Natural killer cell (primary cell): ENCODE data around the gene METRNL. TPM values are rescaled to one million over a fixed set of nuclear protein-coding genes. Genes with fewer than 3 reads are reported as not detected.

ENCODE experiments used
- ATAC-seq, 3 donors: fragments of 150-1000 bp in 2 of 3; fragments of 200-7000 bp in 1 of 3; cut with Tn5 transposase; 1 replicate in 1 of 3; 2 replicates in 2 of 3; pipeline ENCODE4 v1.10.0; 2021; ENCODE audit warnings: mild to moderate bottlenecking in 2 of 3, moderate library complexity in 2 of 3
- DNase-seq, 2 donors: peaks; one replicate each; pipeline versions ENCODE4 v3.0.0 to v3.0.0-alpha.2; 2013 to 2021; ENCODE audit warnings: mixed read lengths in 1 of 2
- H3K27ac ChIP-seq: one replicate; pipeline ENCODE4 v1.5.1; 2013; ENCODE audit warnings: mild to moderate bottlenecking, low read length
- H3K27me3 ChIP-seq: one replicate; pipeline ENCODE4 v1.6.1; 2013; ENCODE audit warnings: low read length; ENCODE audit not compliant: control insufficient read depth, insufficient read depth
- H3K36me3 ChIP-seq: one replicate; pipeline ENCODE4 v1.6.1; 2013; ENCODE audit warnings: low read length; ENCODE audit not compliant: control insufficient read depth, insufficient read depth
- H3K4me1 ChIP-seq: one replicate; pipeline ENCODE4 v1.6.1; 2013; ENCODE audit warnings: low read length; ENCODE audit not compliant: control insufficient read depth, insufficient read depth
- H3K4me3 ChIP-seq: one replicate; pipeline ENCODE4 v1.5.1; 2013; ENCODE audit warnings: low read length
- H3K9me3 ChIP-seq: one replicate; pipeline ENCODE4 v1.6.1; 2013; ENCODE audit warnings: low read length; ENCODE audit not compliant: control insufficient read depth, insufficient read depth
- H3K27ac Mint-ChIP-seq, 2 donors: one replicate each; pipeline ENCODE4 v1.8.0; 2022; ENCODE audit warnings: mild to moderate bottlenecking in 2 of 2, mixed read lengths in 2 of 2, moderate library complexity in 1 of 2
- H3K27me3 Mint-ChIP-seq, 2 donors: one replicate each; pipeline ENCODE4 v1.8.0; 2022; ENCODE audit warnings: low read depth in 2 of 2, mixed read lengths in 2 of 2
- H3K36me3 Mint-ChIP-seq: one replicate; pipeline ENCODE4 v1.8.0; 2022; ENCODE audit warnings: mixed read lengths
- H3K4me1 Mint-ChIP-seq, 2 donors: one replicate each; pipeline ENCODE4 v1.8.0; 2022; ENCODE audit warnings: mixed read lengths in 2 of 2
- H3K4me3 Mint-ChIP-seq: one replicate; pipeline ENCODE4 v1.8.0; 2022; ENCODE audit warnings: mild to moderate bottlenecking, moderate library complexity, mixed read lengths
- H3K9me3 Mint-ChIP-seq, 2 donors: one replicate each; pipeline ENCODE4 v1.8.0; 2022; ENCODE audit warnings: mixed read lengths in 2 of 2
- CTCF ChIP-seq: fragments of 200-600 bp; IDR thresholded peaks from one replicate; pipeline ENCODE4 v1.8.0; 2022; ENCODE audit warnings: antibody characterized with exemption
- WGBS: methylation state at CpG from one replicate; pipeline ENCODE4 v1.1.7; 2013; ENCODE audit warnings: missing lambda C conversion rate; ENCODE audit not compliant: insufficient coverage; 5-methylcytosine and 5-hydroxymethylcytosine counted together
- intact Hi-C: fragments of 100-400 bp; cut with micrococcal nuclease; formaldehyde crosslinking; loops from one replicate; pipeline ENCODE4 v1.14.2; 2022
- total RNA-seq, 4 donors: library from RNA; stranded (reverse); fragments of 120-200 nt in 1 of 4; gene quantifications; one replicate each; pipeline versions ENCODE4 v1.2.3 to v1.2.4, GENCODE V29; 2013 to 2022

METRNL gene
- total RNA-seq, 3 donors from 2014 or later (not counting 1 experiment from before 2014, with no cell fraction given) = 227 to 390 (median 325) TPM

- peaks cover 16 to 18% of the 10 kb centered on the region in 2 donors for H3K4me1 Mint-ChIP-seq
- no peaks in the 10 kb centered on the region for H3K36me3 Mint-ChIP-seq
- H3K36me3 ChIP-seq = no peaks in the 10 kb centered on the region
- H3K27ac Mint-ChIP-seq = no peak overlapping the region
- peaks cover 31% of the 10 kb centered on the region for H3K4me1 ChIP-seq
- DNase-seq (no peak), ATAC-seq (no peak)
- no peak overlapping the region for H3K4me3 Mint-ChIP-seq
- no peak overlapping the region for H3K4me3 ChIP-seq
- TF ChIP-seq CTCF = no peak
- no peak overlapping the region for H3K27ac ChIP-seq
- intact Hi-C loops = no loop called here
- no peaks in the 10 kb centered on the region for H3K9me3 ChIP-seq
- H3K9me3 Mint-ChIP-seq = no peaks in the 10 kb centered on the region
- WGBS = 87% methylated on average over 20 of the region's 21 CpGs
- peaks cover 2% of the 10 kb centered on the region for H3K27me3 ChIP-seq
- H3K27me3 Mint-ChIP-seq = no peaks in the 10 kb centered on the region
Observed at GRCh38 chr17:83075270-83075880, 4.0 kb upstream of the METRNL start.

GRCh38 chr17:83076938-83077337, 2.5 kb upstream of the METRNL start:
- DNase-seq = no peak
- no peak overlapping the region for H3K27ac Mint-ChIP-seq

GRCh38 chr17:83077411-83077810, 2.0 kb upstream of the METRNL start:
- Mint-ChIP-seq H3K9me3 (no peaks in the 10 kb centered on the region), H3K4me1 (peaks cover 10 to 18% of the 10 kb centered on the region in 2 donors), H3K36me3 (no peaks in the 10 kb centered on the region), H3K4me3 (peak overlapping the region; percentile 29), H3K27me3 (no peaks in the 10 kb centered on the region), H3K27ac (peak overlapping the region in 1 of 2 donors; percentile 24)
- Histone ChIP-seq H3K9me3 (no peaks in the 10 kb centered on the region), H3K27me3 (peaks cover 2% of the 10 kb centered on the region), H3K4me3 (no peak overlapping the region), H3K4me1 (peaks cover 25% of the 10 kb centered on the region), H3K36me3 (no peaks in the 10 kb centered on the region), H3K27ac (no peak overlapping the region)
- WGBS = 91% methylated on average over 11 of the region's 11 CpGs
- ATAC-seq (no peak), DNase-seq (no peak)
- intact Hi-C loops = no loop called here
- no peak for TF ChIP-seq CTCF

More at GRCh38 chr17:83076938-83077337, 2.5 kb upstream of the METRNL start:
- Histone ChIP-seq H3K9me3 (no peaks in the 10 kb centered on the region), H3K27me3 (peaks cover 2% of the 10 kb centered on the region), H3K27ac (no peak overlapping the region), H3K36me3 (no peaks in the 10 kb centered on the region), H3K4me3 (no peak overlapping the region), H3K4me1 (peaks cover 24% of the 10 kb centered on the region)
- WGBS = 75% methylated on average over 6 of the region's 6 CpGs
- ATAC-seq = no peak
- H3K4me3 Mint-ChIP-seq = peak overlapping the region; percentile 29
- H3K27me3 Mint-ChIP-seq = no peaks in the 10 kb centered on the region
- peaks cover 9 to 18% of the 10 kb centered on the region in 2 donors for H3K4me1 Mint-ChIP-seq
- no peaks in the 10 kb centered on the region for H3K9me3 Mint-ChIP-seq
- intact Hi-C loops = no loop called here
- H3K36me3 Mint-ChIP-seq = no peaks in the 10 kb centered on the region
- TF ChIP-seq CTCF = no peak

GRCh38 chr17:83077939-83078338, 1.5 kb upstream of the METRNL start:
- Histone ChIP-seq H3K27me3 (peaks cover 2% of the 10 kb centered on the region), H3K27ac (no peak overlapping the region), H3K36me3 (no peaks in the 10 kb centered on the region), H3K4me3 (no peak overlapping the region), H3K4me1 (peaks cover 30% of the 10 kb centered on the region), H3K9me3 (no peaks in the 10 kb centered on the region)
- H3K27ac Mint-ChIP-seq = peak overlapping the region in 1 of 2 donors; percentile 24
- H3K36me3 Mint-ChIP-seq = no peaks in the 10 kb centered on the region
- intact Hi-C loops = no loop called here
- TF ChIP-seq CTCF = no peak
- H3K9me3 Mint-ChIP-seq = no peaks in the 10 kb centered on the region
- no peak for DNase-seq
- 83% methylated on average over 7 of the region's 7 CpGs for WGBS
- no peaks in the 10 kb centered on the region for H3K27me3 Mint-ChIP-seq
- ATAC-seq = no peak
- peaks cover 15 to 23% of the 10 kb centered on the region in 2 donors for H3K4me1 Mint-ChIP-seq
- H3K4me3 Mint-ChIP-seq = peak overlapping the region; percentile 31
